NCI-H2196 (cell line): ENCODE measurements around the gene ARHGAP26.

Source experiments
- DNase-seq: peaks from one replicate; lab custom pipeline; 2025; ENCODE audit not compliant: unreplicated experiment; lab: John Stamatoyannopoulos, UW

ARHGAP26 gene

GRCh38 chr5:143056339-143056704 lies 286.1 kb downstream of the ARHGAP26 start:
- DNase-seq: no peak

DNA sequence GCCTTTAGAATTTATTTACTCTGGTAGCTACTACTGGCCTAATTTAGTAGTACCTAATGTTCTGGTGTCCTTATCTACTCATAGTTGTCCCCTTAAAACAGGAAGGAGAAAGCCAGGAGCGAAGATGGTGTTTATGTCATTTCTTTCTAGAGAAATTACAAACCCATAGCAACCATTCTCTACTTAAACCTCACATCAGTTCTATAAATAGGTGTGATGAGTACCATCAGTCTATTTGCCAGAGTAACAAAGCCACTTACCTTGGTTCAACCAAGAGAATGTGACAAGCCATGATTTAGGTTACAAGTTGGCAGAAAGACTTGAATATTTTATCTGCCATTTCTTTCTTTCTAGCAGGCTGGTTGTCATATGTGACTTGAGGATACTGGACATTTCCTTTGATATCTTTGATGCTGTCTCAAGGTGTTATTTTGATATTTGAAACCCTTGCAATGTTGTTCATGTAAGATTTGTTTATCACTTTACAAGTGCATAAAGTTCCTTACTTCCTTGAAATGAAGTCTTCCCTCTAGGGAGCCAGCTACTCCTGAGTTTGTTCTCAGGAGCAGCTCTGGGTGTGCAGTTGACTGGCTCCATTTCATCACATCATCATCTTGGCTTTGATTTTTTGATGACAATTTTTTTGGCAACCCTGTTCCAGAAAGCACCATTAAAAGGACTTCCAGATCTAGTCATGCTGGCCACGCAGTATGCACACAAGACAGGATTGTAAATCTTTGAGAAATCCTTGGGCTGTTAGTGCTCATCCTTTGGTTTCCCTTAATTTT lies 286.8 kb downstream of the ARHGAP26 start:
- no peak for DNase-seq

GRCh38 chr5:143057580-143057999 lies 287.4 kb downstream of the ARHGAP26 start:
- no peak for DNase-seq

DNA sequence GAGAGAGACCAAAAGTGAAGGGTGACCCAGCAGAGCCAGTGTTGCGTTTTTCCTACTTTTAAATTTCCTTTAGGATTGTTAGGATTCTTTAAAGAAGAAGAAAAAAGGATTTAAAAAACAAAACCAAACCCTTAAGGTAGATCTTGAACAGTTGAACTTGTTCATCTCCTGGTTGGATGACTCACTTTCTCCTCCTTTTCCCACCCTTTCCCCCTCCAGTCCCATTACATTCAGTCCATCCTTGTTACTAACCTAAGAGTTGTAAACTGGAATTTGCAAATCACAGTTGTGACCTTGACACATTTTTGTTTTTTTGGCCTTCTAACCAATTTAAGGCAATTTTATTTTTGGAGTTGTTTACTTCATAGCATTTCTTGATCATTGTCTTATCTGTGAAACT lies 289.2 kb downstream of the ARHGAP26 start:
- no peak for DNase-seq

DNA sequence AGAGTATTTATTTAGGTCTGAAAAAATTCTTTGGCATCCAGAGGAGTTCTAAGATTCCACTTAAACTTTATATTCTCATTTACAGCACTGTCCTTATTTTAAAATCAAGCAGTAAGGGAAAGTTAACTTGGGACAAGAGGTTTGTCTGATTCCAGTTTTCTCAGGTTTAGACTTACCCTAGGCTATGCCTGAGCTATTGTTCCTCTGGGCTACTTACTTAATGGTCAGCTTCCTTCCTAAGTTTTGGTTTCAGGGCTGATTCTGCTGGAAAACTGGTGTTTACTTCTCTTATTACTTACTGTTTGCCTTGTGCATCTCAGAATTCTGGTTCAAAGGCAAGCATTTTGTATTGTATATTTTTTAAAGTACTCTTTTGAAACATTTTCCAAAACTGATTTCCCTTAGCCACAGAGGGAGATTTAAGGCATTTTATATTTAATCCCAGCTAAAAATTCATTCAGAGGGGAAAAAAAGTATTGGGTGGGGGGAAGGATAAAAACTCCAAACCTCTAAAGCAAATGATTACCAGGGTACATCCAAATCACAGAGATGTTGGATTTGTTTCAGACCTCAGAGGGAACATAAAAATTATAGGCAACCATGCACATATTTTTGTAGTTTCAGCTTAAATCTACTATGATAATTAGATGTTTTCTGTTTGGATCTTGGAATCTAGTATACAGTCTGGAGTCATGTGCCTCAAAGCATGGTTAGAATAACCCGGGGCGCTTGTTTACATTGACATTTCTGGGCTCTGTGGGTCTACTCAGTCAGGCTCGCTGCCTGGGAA lies 290.0 kb downstream of the ARHGAP26 start:
- no peak for DNase-seq

GRCh38 chr5:143061161-143061945 lies 291.2 kb downstream of the ARHGAP26 start:
- no peak for DNase-seq

GRCh38 chr5:143062379-143062778 lies 292.2 kb downstream of the ARHGAP26 start:
- DNase-seq: no peak

DNA sequence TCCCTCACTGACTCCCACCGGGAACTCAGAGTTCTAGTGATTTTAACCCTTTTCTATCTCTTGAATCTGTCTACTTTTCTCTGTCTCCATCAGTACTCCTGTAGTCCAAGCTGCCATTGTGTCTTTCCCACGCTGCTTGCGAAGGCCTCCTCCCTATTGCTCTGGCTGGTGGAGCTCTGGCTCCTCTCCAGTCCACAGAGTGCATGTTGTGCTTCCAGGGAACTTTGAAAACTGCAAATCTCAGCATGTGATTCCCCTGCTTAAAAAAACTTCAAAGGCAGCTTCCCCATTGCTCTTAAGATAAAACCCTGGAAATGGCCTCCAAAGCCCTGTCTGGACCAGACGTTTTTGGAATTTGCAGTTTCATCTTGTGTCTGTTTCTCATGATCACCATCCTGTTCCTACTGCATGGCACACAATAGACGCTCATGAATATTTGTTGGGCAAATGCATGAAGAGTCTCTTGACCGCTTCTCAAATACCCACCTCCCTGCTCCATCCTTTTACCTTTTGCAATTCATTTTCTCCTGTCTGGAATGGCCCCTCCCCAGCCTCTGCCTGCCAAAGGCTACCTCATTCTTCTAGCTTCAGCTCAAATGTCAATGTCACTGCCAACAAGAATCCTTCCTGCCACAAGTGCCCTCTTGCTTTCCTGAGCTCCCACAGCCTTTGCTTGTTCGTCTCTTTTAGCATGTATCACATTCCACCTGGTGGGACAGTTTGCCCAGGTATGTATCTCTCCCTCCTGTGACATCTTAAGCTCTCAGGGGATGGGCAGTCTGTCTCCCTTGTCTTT lies 293.2 kb downstream of the ARHGAP26 start:
- DNase-seq: peak; percentile 79

- DNase-seq: no peak
Observed at GRCh38 chr5:143064218-143064641, 294.1 kb downstream of the ARHGAP26 start.

DNA sequence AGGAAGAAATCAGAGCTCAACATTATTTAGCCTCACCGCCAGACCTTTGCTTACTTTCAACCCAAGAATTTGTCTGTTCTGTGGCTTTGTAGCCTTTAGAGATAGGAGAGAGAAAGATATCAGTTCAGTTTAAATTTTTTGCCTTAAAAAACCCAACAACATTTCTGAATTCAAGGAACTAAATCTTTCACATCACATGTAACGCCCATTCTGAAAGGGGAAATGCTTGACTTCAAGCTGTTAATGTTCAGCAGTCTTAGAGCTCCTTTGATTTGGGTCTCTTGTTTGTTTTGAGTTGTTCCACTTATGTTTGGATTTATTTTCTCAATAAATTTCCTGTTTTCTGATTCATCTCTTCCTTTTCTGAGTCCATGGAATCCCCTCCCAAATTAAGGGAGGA lies 294.5 kb downstream of the ARHGAP26 start:
- DNase-seq: no peak

GRCh38 chr5:143065185-143065965 lies 295.2 kb downstream of the ARHGAP26 start:
- peak; percentile 8 for DNase-seq

DNA sequence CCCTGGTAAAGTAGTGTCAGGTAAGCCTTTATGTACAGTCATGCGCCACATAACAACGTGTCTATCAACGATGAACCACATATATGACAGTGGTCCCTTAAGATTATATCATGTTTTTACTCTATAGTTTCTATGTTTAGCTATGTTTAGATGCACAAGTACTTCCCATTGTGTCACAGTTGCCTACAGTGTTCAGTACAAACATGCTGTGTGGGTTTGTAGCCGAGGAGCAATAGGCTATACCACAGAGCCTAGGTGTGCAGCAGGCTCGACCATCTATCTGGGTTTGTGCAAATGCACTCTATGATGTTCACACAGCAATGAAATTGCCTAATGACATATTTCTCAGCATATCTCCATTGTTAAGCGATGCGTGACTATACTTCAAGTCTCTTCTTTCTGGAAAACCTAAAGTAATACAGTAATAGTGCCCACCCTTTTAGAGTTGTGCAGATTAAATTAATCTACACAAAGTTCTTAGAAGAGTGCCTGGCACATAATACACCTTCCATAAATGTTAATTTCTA lies 295.9 kb downstream of the ARHGAP26 start:
- DNase-seq: no peak

GRCh38 chr5:143066556-143067281 lies 296.5 kb downstream of the ARHGAP26 start:
- peak; percentile 62 for DNase-seq

DNA sequence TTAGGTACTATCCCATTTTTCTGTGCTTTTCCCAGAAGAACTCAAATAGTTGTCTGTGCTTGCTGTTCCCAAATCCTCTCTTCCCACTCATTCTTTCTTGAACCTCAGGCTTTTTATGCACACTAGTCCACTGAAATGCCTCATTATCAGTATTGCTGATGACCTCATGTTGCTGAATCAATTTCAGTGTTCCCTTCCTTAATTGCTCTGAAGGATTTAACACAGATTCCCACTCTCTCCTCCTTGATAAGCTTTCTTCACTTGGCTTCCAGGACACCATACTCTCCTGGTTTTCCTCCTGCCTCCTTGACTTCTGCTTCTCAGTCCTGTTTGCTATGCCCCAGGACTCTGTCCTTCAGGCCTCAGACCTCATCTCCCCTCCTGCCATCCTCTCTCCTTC lies 298.5 kb downstream of the ARHGAP26 start:
- DNase-seq: no peak

DNA sequence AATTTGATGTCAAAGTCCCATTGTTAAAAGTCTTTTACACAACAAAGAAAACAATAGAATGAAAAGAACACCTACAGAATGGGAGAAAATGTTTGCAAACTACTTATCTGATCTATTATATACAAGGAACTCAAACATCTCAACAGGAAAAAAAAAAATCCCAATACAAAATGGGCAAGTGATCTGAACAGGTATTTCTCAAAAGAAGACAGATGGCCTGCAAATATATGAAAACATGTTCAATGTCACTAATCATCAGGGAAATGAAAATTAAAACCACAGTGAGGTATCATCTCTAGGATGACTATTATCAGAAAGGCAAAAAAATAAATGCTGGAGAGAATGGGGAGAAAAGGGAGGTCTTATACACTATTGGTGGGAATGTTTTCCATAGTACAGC lies 301.8 kb downstream of the ARHGAP26 start:
- DNase-seq: no peak

DNA sequence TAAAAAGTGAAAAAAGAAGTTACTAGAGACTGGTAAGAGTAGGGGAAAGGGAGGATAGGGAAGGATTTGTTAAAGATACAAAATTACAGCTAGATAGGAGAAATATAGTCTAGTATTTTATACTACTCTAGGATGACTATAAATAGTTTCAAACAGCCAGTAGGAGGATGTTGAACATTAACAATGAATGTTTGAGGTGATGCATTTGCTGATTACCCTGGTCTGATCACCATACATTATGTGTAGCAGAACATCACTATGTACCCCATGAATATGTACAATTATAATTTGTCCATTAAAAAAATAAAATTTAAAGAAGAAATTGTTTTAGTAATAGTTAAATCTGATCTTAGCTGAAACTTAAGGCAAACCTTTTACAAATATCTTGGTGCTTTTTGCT lies 302.6 kb downstream of the ARHGAP26 start:
- DNase-seq: no peak

GRCh38 chr5:143073766-143074165 lies 303.6 kb downstream of the ARHGAP26 start:
- no peak for DNase-seq

DNA sequence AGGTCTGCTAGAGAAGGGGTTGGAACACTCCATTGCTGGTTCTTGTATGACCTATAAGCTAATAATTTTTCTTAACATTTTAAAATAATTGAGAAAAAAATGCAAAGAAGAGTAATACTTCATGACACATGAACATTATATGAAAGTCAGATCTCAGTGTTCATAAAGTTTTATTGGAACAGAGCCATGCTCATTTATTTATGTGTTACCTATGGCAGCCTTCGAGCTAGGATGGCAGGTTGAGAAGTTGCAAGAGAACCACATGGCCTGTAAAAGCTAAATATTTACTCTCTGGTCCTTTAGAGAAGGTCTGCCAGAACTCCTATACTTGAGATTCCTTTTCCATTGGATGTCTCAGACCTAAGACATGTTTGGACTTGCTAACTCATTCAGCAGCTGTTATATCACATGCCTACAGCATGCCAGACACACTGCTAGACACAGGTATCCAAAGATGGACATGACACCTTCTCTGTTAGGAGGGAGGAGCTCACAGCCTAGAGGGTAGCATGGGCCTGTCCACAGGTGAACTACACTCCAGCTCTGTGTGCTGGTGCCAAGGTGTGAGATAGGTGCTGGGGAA lies 304.3 kb downstream of the ARHGAP26 start:
- DNase-seq: peak; percentile 23

- no peak for DNase-seq
Observed at GRCh38 chr5:143076377-143076776, 306.2 kb downstream of the ARHGAP26 start.
